ENCODE results near the gene RHBDD1. TPM values are rescaled to one million over a fixed set of nuclear protein-coding genes. Genes with fewer than 3 reads are reported as not detected.

Gene RHBDD1
- total RNA-seq, 4 donors from 2014 or later: 19.5 to 91.5 (median 47.3) TPM

DNA sequence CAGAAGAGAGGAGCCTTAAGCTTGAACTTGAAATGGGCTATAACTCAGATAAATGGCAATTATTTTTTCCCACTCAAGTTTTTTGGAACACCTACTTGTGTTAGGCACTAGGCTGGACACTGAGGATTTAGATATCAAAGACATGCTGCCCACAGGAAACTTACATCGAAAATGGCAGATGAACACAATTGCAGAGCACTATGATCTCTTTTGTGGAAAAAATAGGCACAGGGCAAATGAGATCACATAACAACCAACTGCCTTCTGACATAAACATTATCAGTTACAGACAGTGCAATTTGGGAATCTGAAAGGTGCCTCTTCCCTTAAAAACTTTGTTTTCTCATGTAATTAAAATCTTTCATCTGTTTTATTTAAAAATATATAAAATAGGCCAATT, 32.4 kb upstream of the RHBDD1 start:
- H3K27ac ChIP-seq: no peak overlapping the region
- TF ChIP-seq, protein P1, sequence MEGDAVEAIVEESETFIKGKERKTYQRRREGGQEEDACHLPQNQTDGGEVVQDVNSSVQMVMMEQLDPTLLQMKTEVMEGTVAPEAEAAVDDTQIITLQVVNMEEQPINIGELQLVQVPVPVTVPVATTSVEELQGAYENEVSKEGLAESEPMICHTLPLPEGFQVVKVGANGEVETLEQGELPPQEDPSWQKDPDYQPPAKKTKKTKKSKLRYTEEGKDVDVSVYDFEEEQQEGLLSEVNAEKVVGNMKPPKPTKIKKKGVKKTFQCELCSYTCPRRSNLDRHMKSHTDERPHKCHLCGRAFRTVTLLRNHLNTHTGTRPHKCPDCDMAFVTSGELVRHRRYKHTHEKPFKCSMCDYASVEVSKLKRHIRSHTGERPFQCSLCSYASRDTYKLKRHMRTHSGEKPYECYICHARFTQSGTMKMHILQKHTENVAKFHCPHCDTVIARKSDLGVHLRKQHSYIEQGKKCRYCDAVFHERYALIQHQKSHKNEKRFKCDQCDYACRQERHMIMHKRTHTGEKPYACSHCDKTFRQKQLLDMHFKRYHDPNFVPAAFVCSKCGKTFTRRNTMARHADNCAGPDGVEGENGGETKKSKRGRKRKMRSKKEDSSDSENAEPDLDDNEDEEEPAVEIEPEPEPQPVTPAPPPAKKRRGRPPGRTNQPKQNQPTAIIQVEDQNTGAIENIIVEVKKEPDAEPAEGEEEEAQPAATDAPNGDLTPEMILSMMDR (IDR thresholded peaks at IDR 0.05): no peak
- TF ChIP-seq POLR2A (IDR thresholded peaks at IDR 0.05): no peak
- no peaks in the 10 kb centered on the region for H3K27me3 ChIP-seq
- H3K36me3 ChIP-seq: no peaks in the 10 kb centered on the region
- no peak overlapping the region for H3K4me3 ChIP-seq
- no peak for DNase-seq
- H3K9me3 ChIP-seq: no peaks in the 10 kb centered on the region
- intact Hi-C loops (cut with DNase I; ENCODE audit: low total_unique reads): loop anchor here (10.0 kb wide), 1 partner anchor 1139 kb away; no protein-coding TSS in a partner anchor
- H3K4me1 ChIP-seq: no peaks in the 10 kb centered on the region

DNA sequence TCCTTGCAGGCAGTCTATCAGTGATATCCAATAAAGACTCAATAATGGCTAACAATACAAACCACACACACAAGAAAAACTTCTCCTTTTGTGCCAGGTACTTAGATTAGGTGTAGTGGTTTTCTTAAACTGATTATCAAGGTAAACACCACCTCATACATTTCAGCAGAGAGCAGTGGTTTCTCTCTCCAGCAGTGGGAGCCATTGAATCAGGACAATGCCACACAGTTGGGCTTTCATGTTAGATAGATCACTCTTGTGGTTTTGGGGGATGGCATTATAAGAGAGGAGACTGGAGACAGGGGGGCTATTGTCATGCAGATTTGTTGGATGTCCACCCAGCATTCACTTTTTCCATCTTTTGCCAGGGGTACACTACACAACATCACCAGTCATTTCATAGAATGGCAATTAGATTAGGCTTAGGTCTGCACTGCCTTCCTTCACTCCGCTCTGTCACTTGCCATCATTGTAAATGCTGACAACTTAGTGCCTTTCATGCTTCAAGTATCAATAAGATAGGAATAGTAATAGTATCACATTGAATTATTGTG, 22.6 kb upstream of the RHBDD1 start:
- TF ChIP-seq, protein P1 (IDR thresholded peaks at IDR 0.05): no peak
- no peak for TF ChIP-seq POLR2A (IDR thresholded peaks at IDR 0.05)
- intact Hi-C loops (cut with DNase I; ENCODE audit: low total_unique reads): loop anchor here (10.0 kb wide), 1 partner anchor 172 kb away; no protein-coding TSS in a partner anchor

DNA sequence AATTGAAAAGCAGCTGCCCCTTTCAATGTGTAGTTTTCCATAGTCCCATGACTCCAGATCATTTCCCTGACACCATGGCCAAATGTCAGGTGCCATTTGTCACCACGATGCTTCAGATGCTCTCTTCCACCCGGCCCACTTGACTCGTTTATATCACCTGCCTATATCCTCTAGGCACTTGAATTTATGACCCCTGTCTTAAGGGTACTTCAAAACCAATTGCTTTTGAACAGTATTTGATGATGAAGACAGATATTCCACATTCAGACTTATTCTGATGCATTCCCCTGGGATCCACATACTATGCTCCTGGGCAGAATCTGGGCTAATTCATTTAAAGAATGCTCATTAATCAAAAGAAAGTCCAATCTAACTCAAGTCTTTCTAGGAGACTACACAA, 16.9 kb upstream of the RHBDD1 start:
- no peak for DNase-seq
- Histone ChIP-seq H3K9me3 (no peaks in the 10 kb centered on the region), H3K27me3 (no peaks in the 10 kb centered on the region), H3K4me3 (no peak overlapping the region), H3K27ac (no peak overlapping the region), H3K36me3 (no peaks in the 10 kb centered on the region), H3K4me1 (no peaks in the 10 kb centered on the region)
- no peak for TF ChIP-seq POLR2A (IDR thresholded peaks at IDR 0.05)
- TF ChIP-seq, protein P1 (IDR thresholded peaks at IDR 0.05): no peak
- intact Hi-C loops (cut with DNase I; ENCODE audit: low total_unique reads): loop anchor here (10.0 kb wide), 1 partner anchor 166 kb away; no protein-coding TSS in a partner anchor

More for the DNA sequence above, 22.6 kb upstream of the RHBDD1 start:
- DNase-seq: no peak
- Histone ChIP-seq H3K4me1 (no peaks in the 10 kb centered on the region), H3K27ac (no peak overlapping the region), H3K9me3 (no peaks in the 10 kb centered on the region), H3K27me3 (no peaks in the 10 kb centered on the region), H3K4me3 (no peak overlapping the region), H3K36me3 (no peaks in the 10 kb centered on the region)

DNA sequence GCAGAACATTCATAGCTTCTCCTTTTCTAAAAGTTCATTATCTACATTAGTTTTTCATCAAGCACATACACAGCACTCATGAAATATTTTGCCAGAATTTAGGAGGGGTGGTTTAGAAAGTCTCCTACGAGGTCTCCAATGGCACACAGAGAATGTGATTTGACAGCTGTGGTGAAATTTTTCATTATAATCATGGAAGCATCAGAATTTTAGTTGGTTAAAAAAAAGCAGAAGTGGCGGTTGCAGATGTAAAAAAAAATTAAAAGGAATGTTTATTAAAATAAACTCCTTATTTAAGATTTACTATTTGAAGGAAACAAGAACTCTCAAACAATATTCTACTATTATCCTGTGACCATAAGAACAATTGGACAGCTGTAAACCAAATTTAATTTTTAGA, 10.8 kb upstream of the RHBDD1 start:
- no peak for TF ChIP-seq POLR2A (IDR thresholded peaks at IDR 0.05)
- TF ChIP-seq, protein P1 (IDR thresholded peaks at IDR 0.05): no peak
- Histone ChIP-seq H3K9me3 (no peaks in the 10 kb centered on the region), H3K36me3 (no peaks in the 10 kb centered on the region), H3K4me1 (no peaks in the 10 kb centered on the region), H3K4me3 (no peak overlapping the region), H3K27me3 (no peaks in the 10 kb centered on the region), H3K27ac (no peak overlapping the region)
- intact Hi-C loops (cut with DNase I; ENCODE audit: low total_unique reads): no loop called here
- no peak for DNase-seq

DNA sequence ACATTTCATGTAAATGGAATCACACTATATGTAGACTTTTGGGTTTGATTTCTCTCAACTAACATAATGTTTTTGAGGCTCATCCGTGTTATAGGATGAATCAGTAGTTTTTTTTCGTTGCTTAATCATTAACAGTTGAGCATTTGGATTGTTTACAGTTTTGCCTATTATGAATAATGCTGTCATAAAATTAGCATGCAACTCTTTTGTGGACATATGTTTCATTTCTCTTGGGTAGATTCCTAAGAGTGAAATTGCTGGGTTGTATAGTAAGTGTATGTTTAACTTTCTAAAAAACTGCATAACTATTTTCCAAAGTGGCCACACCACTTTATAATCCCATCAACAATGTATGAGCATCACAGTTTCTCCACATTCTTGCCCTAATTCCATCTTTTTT, 7.7 kb upstream of the RHBDD1 start:
- no peak for DNase-seq
- Histone ChIP-seq H3K27me3 (no peaks in the 10 kb centered on the region), H3K36me3 (no peaks in the 10 kb centered on the region), H3K4me1 (no peaks in the 10 kb centered on the region), H3K27ac (no peak overlapping the region), H3K9me3 (no peaks in the 10 kb centered on the region), H3K4me3 (no peak overlapping the region)
- intact Hi-C loops (cut with DNase I; ENCODE audit: low total_unique reads): no loop called here
- no peak for TF ChIP-seq POLR2A (IDR thresholded peaks at IDR 0.05)
- TF ChIP-seq, protein P1 (IDR thresholded peaks at IDR 0.05): no peak

All from uterus (tissue), 4 donors.